ENCODE measurements around the gene CPNE5.

CPNE5 gene

GRCh38 chr6:36695414-36695813 lies 143.8 kb downstream of the CPNE5 start:
- no peak for DNase-seq

- no peak for DNase-seq
Observed at GRCh38 chr6:36694616-36695015, 144.6 kb downstream of the CPNE5 start.

- no peak for DNase-seq
Observed at GRCh38 chr6:36692861-36693702, 146.2 kb downstream of the CPNE5 start.

GRCh38 chr6:36692220-36692619 lies 147.0 kb downstream of the CPNE5 start:
- no peak for DNase-seq

GRCh38 chr6:36691612-36692011 lies 147.6 kb downstream of the CPNE5 start:
- no peak for DNase-seq

GRCh38 chr6:36691011-36691410 lies 148.2 kb downstream of the CPNE5 start:
- no peak for DNase-seq
